Measurements from ENCODE around the gene FER.

DNA sequence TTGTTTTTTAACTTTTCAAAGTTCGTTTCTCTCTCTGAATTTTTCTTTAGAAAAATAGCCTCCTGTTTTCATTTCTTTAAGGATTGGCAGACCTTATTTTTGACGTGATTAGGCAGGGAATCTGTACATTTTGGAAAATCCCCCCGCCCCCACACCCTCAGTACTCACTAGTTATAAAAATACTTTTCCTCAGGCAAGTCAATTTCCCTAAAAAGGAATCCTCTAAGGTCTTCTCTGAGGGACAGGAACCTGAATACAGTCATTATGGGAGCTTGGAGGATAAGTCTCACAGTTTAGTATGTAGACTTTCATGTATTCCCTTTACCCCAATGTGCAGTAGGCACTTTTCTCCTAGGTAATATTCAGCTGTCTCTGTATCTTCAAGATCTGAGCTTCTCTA, 3.9 kb upstream of the FER start:
- TF ChIP-seq, protein P1, sequence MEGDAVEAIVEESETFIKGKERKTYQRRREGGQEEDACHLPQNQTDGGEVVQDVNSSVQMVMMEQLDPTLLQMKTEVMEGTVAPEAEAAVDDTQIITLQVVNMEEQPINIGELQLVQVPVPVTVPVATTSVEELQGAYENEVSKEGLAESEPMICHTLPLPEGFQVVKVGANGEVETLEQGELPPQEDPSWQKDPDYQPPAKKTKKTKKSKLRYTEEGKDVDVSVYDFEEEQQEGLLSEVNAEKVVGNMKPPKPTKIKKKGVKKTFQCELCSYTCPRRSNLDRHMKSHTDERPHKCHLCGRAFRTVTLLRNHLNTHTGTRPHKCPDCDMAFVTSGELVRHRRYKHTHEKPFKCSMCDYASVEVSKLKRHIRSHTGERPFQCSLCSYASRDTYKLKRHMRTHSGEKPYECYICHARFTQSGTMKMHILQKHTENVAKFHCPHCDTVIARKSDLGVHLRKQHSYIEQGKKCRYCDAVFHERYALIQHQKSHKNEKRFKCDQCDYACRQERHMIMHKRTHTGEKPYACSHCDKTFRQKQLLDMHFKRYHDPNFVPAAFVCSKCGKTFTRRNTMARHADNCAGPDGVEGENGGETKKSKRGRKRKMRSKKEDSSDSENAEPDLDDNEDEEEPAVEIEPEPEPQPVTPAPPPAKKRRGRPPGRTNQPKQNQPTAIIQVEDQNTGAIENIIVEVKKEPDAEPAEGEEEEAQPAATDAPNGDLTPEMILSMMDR (IDR thresholded peaks at IDR 0.05; ENCODE audit: insufficient read depth, low read length) = no peak
- TF ChIP-seq POLR2AphosphoS5 (IDR thresholded peaks at IDR 0.05; ENCODE audit: low read depth) = no peak
- no peak for TF ChIP-seq SPI1 (IDR thresholded peaks at IDR 0.05; ENCODE audit: borderline replicate concordance, low read depth)

Measured in HL-60 (cell line).